Loucy (cell line): ENCODE results near the gene TMEM204.
A peak's percentile ranks its signal among the peaks of the same experiment; 100 is the strongest.

Experiments used
- H2AFZ ChIP-seq: fragments of 200-600 bp; sonication (generic); 2 replicates; pipeline ENCODE4 v1.6.0; 2016; ENCODE audit warnings: antibody characterized with exemption, mild to moderate bottlenecking, low read length, moderate library complexity
- H3F3A ChIP-seq: fragments of 200-600 bp; 2 replicates; pipeline ENCODE4 v1.6.0; 2016; ENCODE audit warnings: antibody characterized with exemption, low read depth, mild to moderate bottlenecking
- H3K27me3 ChIP-seq: fragments of 200-600 bp; sonication (generic); 2 replicates; pipeline ENCODE4 v1.6.1; 2014; ENCODE audit warnings: low read length, mild to moderate bottlenecking; ENCODE audit not compliant: insufficient read depth, poor library complexity, severe bottlenecking
- H3K36me3 ChIP-seq: fragments of 200-600 bp; sonication (generic); 2 replicates; pipeline ENCODE4 v1.6.1; 2016; ENCODE audit warnings: low read length; ENCODE audit not compliant: insufficient read depth
- H3K4me1 ChIP-seq: fragments of 200-600 bp; sonication (generic); 2 replicates; pipeline ENCODE4 v1.5.1; 2014; ENCODE audit warnings: low read length, mild to moderate bottlenecking; ENCODE audit not compliant: insufficient read depth, poor library complexity, severe bottlenecking
- H3K4me2 ChIP-seq: fragments of 200-600 bp; sonication (generic); 2 replicates; pipeline ENCODE4 v1.6.0; 2014; ENCODE audit warnings: antibody characterized with exemption, low read length, low read depth, mild to moderate bottlenecking; ENCODE audit not compliant: poor library complexity, severe bottlenecking
- H3K4me3 ChIP-seq: fragments of 200-600 bp; sonication (generic); 2 replicates; pipeline ENCODE4 v1.5.1; 2014; ENCODE audit warnings: low read length, mild to moderate bottlenecking, mixed read lengths; ENCODE audit not compliant: poor library complexity, severe bottlenecking
- H3K79me2 ChIP-seq: fragments of 200-600 bp; sonication (generic); 2 replicates; pipeline ENCODE4 v1.6.1; 2014; ENCODE audit warnings: low read length; ENCODE audit not compliant: insufficient read depth
- H3K9ac ChIP-seq: fragments of 200-600 bp; sonication (generic); 2 replicates; pipeline ENCODE4 v1.6.0; 2014; ENCODE audit warnings: mild to moderate bottlenecking, low read depth, low read length, moderate library complexity; ENCODE audit not compliant: poor library complexity, severe bottlenecking
- H3K9me2 ChIP-seq: fragments of 200-600 bp; sonication (generic); replicated peaks from 2 replicates; pipeline ENCODE4 v1.6.1; 2016; ENCODE audit warnings: low read depth, low read length, mixed read lengths
- H3K9me3 ChIP-seq: fragments of 200-600 bp; sonication (generic); 2 replicates; pipeline ENCODE4 v1.6.1; 2014; ENCODE audit warnings: mild to moderate bottlenecking, antibody characterized with exemption, low read length, low read depth; ENCODE audit not compliant: insufficient read depth
- H4K20me1 ChIP-seq: fragments of 200-600 bp; sonication (generic); 2 replicates; pipeline ENCODE4 v1.6.0; 2014; ENCODE audit warnings: antibody characterized with exemption, low read length, mild to moderate bottlenecking; ENCODE audit not compliant: insufficient read depth, poor library complexity, severe bottlenecking
- EZH2phosphoT487 ChIP-seq: fragments of 200-600 bp; IDR thresholded peaks from 2 replicates; pipeline ENCODE4 v1.6.1; 2018; ENCODE audit warnings: antibody characterized with exemption, mild to moderate bottlenecking, moderate library complexity, borderline replicate concordance
- TF ChIP-seq, protein P1 (sequence below): fragments of 200-600 bp; sonication (generic); conservative IDR thresholded peaks from 2 replicates; pipeline ENCODE4 v1.5.1; 2014; ENCODE audit warnings: mild to moderate bottlenecking, antibody characterized with exemption, low read length

Gene TMEM204

DNA sequence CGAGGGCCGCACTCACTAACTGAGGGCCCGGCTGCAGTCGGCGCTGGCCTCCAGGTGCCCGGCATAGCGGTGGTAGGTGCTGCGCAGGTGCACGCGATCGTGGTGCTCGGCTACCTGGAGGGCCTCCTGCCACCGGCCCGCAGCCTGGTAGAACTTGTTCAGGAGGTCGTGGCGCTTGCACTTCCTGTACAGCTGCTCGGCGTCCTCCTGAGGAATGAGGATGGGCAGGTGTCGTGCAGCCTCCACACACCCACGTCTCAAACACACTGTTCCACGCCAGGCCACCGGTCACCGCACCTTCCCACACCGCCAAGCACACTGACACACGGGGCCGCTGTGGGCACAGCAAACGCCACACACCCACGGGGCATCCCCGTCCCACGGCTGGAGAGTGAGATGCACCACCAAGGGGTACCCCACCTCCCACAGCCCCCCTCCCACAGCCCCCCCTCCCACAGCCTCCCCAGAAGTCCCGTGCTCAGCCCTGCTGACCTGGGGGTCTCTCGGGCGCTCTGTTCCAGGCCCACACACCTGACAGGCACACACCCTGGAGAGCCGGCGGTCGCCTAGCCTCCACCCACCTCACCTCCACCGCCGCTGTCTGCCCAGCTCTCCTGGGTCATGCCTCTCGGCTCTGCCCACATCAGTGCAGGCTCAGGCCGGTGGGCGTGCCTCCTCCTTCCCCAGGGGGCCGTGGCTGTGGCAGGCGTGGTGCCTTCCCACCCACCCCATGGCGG lies 7.4 kb upstream of the TMEM204 start:
- TF ChIP-seq, protein P1, sequence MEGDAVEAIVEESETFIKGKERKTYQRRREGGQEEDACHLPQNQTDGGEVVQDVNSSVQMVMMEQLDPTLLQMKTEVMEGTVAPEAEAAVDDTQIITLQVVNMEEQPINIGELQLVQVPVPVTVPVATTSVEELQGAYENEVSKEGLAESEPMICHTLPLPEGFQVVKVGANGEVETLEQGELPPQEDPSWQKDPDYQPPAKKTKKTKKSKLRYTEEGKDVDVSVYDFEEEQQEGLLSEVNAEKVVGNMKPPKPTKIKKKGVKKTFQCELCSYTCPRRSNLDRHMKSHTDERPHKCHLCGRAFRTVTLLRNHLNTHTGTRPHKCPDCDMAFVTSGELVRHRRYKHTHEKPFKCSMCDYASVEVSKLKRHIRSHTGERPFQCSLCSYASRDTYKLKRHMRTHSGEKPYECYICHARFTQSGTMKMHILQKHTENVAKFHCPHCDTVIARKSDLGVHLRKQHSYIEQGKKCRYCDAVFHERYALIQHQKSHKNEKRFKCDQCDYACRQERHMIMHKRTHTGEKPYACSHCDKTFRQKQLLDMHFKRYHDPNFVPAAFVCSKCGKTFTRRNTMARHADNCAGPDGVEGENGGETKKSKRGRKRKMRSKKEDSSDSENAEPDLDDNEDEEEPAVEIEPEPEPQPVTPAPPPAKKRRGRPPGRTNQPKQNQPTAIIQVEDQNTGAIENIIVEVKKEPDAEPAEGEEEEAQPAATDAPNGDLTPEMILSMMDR: no peak
- no peak for TF ChIP-seq EZH2phosphoT487
- no peak overlapping the region for H2AFZ ChIP-seq
- no peak overlapping the region for H3K4me3 ChIP-seq
- no peaks in the 10 kb centered on the region for H3K79me2 ChIP-seq
- no peak overlapping the region for H3K4me2 ChIP-seq
- H3K9ac ChIP-seq: peak overlapping the region; percentile 63
- H3K9me2 ChIP-seq: no peaks in the 10 kb centered on the region
- no peaks in the 10 kb centered on the region for H3K9me3 ChIP-seq
- H3F3A ChIP-seq: no peaks in the 10 kb centered on the region
- no peaks in the 10 kb centered on the region for H3K36me3 ChIP-seq
- no peaks in the 10 kb centered on the region for H4K20me1 ChIP-seq
- H3K27me3 ChIP-seq: no peaks in the 10 kb centered on the region
- H3K4me1 ChIP-seq: peaks cover 9% of the 10 kb centered on the region

DNA sequence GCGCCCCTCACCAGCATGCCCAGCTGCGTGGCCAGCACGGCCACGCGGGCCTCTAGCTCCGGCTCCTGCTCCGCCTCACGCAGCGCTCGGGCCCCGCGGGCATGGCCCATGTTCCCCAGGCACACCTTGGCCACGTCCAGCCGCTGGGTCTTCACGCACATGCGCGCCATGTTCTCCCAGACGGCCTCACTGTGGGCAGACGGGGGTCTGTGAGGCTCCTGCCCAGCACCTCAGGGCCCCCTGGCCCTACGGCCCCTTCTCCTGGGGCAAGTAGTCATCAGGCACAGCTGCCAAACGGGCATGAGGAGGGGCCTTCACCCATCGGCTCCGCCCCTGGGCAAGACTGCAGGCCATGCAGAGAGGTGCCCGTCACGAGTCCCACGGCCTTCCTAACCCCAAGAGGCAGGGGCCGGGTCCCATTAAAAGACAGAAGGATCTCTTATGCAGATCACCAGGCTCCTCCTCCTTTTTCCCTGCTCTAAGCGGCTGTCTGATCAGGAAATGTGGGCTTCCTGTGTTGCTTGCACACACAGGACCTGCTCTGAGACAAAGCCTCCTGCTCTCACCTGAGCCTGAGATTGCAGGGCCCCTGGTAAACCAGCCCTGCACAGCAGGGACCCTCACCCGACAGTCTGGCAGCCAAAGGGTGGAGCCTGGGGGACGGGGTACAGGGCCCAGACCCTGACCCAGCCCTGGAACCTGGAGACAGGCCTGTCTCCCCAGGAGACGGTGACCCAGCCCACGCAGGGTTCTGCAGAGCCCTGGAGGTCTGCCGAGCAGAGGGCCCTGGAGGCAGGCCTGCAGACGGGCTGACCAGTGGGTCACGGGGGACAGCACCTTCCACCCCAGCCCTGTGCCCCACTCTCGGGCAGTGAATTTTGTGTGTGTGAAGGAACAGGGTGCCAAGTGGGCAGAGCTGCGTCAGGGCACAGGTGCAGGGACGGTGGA lies 6.6 kb upstream of the TMEM204 start:
- no peaks in the 10 kb centered on the region for H3F3A ChIP-seq
- H3K9me3 ChIP-seq: no peaks in the 10 kb centered on the region

More for the DNA sequence above, 6.6 kb upstream of the TMEM204 start:
- peak overlapping the region; percentile 29 for H3K4me3 ChIP-seq
- H3K9ac ChIP-seq: peak overlapping the region; percentile 63
- no peak for TF ChIP-seq EZH2phosphoT487
- TF ChIP-seq, protein P1: no peak
- peak overlapping the region; percentile 70 for H3K4me2 ChIP-seq
- H2AFZ ChIP-seq: no peak overlapping the region
- peaks cover 9% of the 10 kb centered on the region for H3K4me1 ChIP-seq
- no peaks in the 10 kb centered on the region for H3K36me3 ChIP-seq
- no peaks in the 10 kb centered on the region for H3K9me2 ChIP-seq
- H4K20me1 ChIP-seq: no peaks in the 10 kb centered on the region
- no peaks in the 10 kb centered on the region for H3K27me3 ChIP-seq
- H3K79me2 ChIP-seq: no peaks in the 10 kb centered on the region
